Measurements from ENCODE around the gene NDUFA11.
"Not testable (repeated sequence)": the region's sequence is repeated elsewhere in the genome, so short reads cannot be mapped to it uniquely, and the experiment has no call there.

Gene NDUFA11

GRCh38 chr19:5889288-5889971, 14.2 kb downstream of the NDUFA11 start:
- no peak for DNase-seq (ENCODE audit: low spot score)

- not testable (repeated sequence) for DNase-seq (ENCODE audit: low spot score)
These were observed 19.4 kb downstream of the NDUFA11 start for GRCh38 chr19:5884065-5884811.

- not testable (repeated sequence) for DNase-seq (ENCODE audit: low spot score)
These were observed 20.3 kb downstream of the NDUFA11 start for GRCh38 chr19:5883157-5883873.

GRCh38 chr19:5882421-5882968, 21.1 kb downstream of the NDUFA11 start:
- DNase-seq (ENCODE audit: low spot score): no peak

GRCh38 chr19:5881543-5882299, 21.9 kb downstream of the NDUFA11 start:
- DNase-seq (ENCODE audit: low spot score): no peak

- DNase-seq (ENCODE audit: low spot score): no peak
These were observed 22.9 kb downstream of the NDUFA11 start for GRCh38 chr19:5880604-5881078.

GRCh38 chr19:5880196-5880595, 23.4 kb downstream of the NDUFA11 start:
- DNase-seq (ENCODE audit: low spot score): no peak

GRCh38 chr19:5877882-5878281, 25.7 kb downstream of the NDUFA11 start:
- DNase-seq (ENCODE audit: low spot score): no peak

GRCh38 chr19:5877427-5877826, 26.2 kb downstream of the NDUFA11 start:
- DNase-seq (ENCODE audit: low spot score): no peak

- not testable (repeated sequence) for DNase-seq (ENCODE audit: low spot score)
These were observed 29.1 kb downstream of the NDUFA11 start for GRCh38 chr19:5874496-5874895.

GRCh38 chr19:5873617-5874199, 29.9 kb downstream of the NDUFA11 start:
- no peak for DNase-seq (ENCODE audit: low spot score)

GRCh38 chr19:5870986-5871394, 32.6 kb downstream of the NDUFA11 start:
- no peak for DNase-seq (ENCODE audit: low spot score)

GRCh38 chr19:5867201-5868136, 36.1 kb downstream of the NDUFA11 start:
- no peak for DNase-seq (ENCODE audit: low spot score)

- no peak for DNase-seq (ENCODE audit: low spot score)
These were observed 37.8 kb downstream of the NDUFA11 start for GRCh38 chr19:5865772-5866171.

- DNase-seq (ENCODE audit: low spot score): no peak
These were observed 38.7 kb downstream of the NDUFA11 start for GRCh38 chr19:5864725-5865486.

- no peak for DNase-seq (ENCODE audit: low spot score)
These were observed 39.4 kb downstream of the NDUFA11 start for GRCh38 chr19:5864013-5864720.

GRCh38 chr19:5863030-5863665, 40.4 kb downstream of the NDUFA11 start:
- DNase-seq (ENCODE audit: low spot score): no peak
